Measurements from ENCODE around the gene HSPA9. TPM values are rescaled to one million over a fixed set of nuclear protein-coding genes. Genes with fewer than 3 reads are reported as not detected.

The HSPA9 gene
- total RNA-seq, 1 experiment from 2014 or later = 414 TPM

DNA sequence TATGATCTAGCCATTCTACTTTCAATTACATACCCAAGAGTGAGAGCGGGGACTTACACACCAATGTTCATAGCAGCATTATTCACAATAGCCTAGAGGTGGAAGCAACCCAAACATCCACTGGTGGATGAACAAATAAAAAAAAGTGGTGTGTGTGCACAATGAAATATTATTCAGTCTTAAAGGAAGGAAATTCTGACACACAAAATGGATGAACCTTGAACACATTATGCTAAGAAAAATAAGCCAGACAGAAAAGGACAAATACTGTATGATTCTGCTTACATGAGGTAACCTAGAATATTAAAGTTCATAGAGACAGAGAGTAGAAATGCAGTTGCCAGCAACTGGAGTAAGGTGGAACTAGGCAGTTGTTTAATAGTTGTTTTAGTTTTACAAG is 54.2 kb downstream of the HSPA9 start (continued):
- TF ChIP-seq AR (CRISPR knock-in tag; IDR thresholded peaks at IDR 0.05) (no peak), FOXK1 (CRISPR knock-in tag; IDR thresholded peaks at IDR 0.05) (no peak), ZNF425 (CRISPR knock-in tag; conservative IDR thresholded peaks at IDR 0.05) (no peak), ATF6 (CRISPR knock-in tag; IDR thresholded peaks at IDR 0.05) (no peak), SMAD3 (CRISPR knock-in tag; IDR thresholded peaks at IDR 0.05; ENCODE audit: borderline replicate concordance) (no peak), OVOL2 (CRISPR knock-in tag; IDR thresholded peaks at IDR 0.05; ENCODE audit: borderline replicate concordance) (no peak), NR3C1 (CRISPR knock-in tag; conservative IDR thresholded peaks at IDR 0.05; ENCODE audit: low read depth) (no peak), ZNF532 (CRISPR knock-in tag; IDR thresholded peaks at IDR 0.05; ENCODE audit: borderline replicate concordance) (no peak), ATF1 (CRISPR knock-in tag; IDR thresholded peaks at IDR 0.05) (no peak), TEAD4 (CRISPR knock-in tag; IDR thresholded peaks at IDR 0.05) (no peak)

DNA sequence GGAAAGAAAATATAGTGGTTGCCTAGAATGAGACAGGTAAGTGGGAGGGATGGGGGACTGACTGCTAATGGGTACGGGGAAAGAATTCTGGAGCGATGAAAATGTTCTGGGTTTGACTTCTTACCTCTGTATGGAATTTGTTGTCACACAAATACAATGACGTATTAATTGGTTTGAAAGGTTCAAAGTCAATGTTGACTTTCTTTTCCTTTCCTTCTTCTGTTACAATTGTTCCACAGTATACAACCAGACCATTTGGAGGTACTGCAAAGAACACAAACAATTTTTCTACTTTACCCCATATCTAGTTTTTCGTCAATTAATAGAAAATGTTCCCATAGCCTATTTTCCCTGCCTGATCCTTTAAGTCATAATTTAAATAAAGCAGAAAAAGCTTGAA is 57.8 kb downstream of the HSPA9 start:
- no peaks in the 10 kb centered on the region for H3K4me1 Mint-ChIP-seq
- no peak overlapping the region for H3K4me3 Mint-ChIP-seq
- ChIA-PET POLR2A (no interaction called here), CTCF (no interaction called here)
- H3K36me3 Mint-ChIP-seq = peaks cover 61% of the 10 kb centered on the region
- DNase-seq (ENCODE audit: low spot score) (no peak), ATAC-seq (no peak)
- H3K9me3 Mint-ChIP-seq = no peaks in the 10 kb centered on the region
- H3K27ac Mint-ChIP-seq = no peak overlapping the region
- H3K27me3 Mint-ChIP-seq (ENCODE audit: low read depth) = no peaks in the 10 kb centered on the region
- TF ChIP-seq, protein P1, sequence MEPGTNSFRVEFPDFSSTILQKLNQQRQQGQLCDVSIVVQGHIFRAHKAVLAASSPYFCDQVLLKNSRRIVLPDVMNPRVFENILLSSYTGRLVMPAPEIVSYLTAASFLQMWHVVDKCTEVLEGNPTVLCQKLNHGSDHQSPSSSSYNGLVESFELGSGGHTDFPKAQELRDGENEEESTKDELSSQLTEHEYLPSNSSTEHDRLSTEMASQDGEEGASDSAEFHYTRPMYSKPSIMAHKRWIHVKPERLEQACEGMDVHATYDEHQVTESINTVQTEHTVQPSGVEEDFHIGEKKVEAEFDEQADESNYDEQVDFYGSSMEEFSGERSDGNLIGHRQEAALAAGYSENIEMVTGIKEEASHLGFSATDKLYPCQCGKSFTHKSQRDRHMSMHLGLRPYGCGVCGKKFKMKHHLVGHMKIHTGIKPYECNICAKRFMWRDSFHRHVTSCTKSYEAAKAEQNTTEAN (CRISPR knock-in tag; IDR thresholded peaks at IDR 0.05) = no peak
- TF ChIP-seq USF2 (CRISPR knock-in tag; IDR thresholded peaks at IDR 0.05) (no peak), RORB (CRISPR knock-in tag; IDR thresholded peaks at IDR 0.05) (no peak), TP53 (CRISPR knock-in tag; IDR thresholded peaks at IDR 0.05) (no peak), CREM (CRISPR knock-in tag; IDR thresholded peaks at IDR 0.05) (no peak), GABPB1 (CRISPR knock-in tag; IDR thresholded peaks at IDR 0.05) (no peak)
- TF ChIP-seq, protein P2, sequence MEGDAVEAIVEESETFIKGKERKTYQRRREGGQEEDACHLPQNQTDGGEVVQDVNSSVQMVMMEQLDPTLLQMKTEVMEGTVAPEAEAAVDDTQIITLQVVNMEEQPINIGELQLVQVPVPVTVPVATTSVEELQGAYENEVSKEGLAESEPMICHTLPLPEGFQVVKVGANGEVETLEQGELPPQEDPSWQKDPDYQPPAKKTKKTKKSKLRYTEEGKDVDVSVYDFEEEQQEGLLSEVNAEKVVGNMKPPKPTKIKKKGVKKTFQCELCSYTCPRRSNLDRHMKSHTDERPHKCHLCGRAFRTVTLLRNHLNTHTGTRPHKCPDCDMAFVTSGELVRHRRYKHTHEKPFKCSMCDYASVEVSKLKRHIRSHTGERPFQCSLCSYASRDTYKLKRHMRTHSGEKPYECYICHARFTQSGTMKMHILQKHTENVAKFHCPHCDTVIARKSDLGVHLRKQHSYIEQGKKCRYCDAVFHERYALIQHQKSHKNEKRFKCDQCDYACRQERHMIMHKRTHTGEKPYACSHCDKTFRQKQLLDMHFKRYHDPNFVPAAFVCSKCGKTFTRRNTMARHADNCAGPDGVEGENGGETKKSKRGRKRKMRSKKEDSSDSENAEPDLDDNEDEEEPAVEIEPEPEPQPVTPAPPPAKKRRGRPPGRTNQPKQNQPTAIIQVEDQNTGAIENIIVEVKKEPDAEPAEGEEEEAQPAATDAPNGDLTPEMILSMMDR (IDR thresholded peaks at IDR 0.05) = no peak

All from WTC11 (cell line).